GM12864 (cell line): ENCODE data around the gene ACER3.
"Not testable (repeated sequence)": the region's sequence is repeated elsewhere in the genome, so short reads cannot be mapped to it uniquely, and the experiment has no call there.

Source experiments
- DNase-seq: peaks from one replicate; pipeline ENCODE4 v3.0.0-alpha.2; 2011; ENCODE audit warnings: low read depth
- H3K4me3 ChIP-seq: 2 replicates; pipeline ENCODE4 v1.5.1; 2011; ENCODE audit warnings: mild to moderate bottlenecking, low read depth, low read length, control low read depth
- TF ChIP-seq, protein P1 (sequence below): IDR thresholded peaks from 2 replicates; pipeline ENCODE4 v1.5.1; 2011; ENCODE audit warnings: low read depth, mild to moderate bottlenecking, moderate library complexity, low read length, control low read depth, inconsistent platforms; ENCODE audit errors: missing control alignments

Gene ACER3

DNA sequence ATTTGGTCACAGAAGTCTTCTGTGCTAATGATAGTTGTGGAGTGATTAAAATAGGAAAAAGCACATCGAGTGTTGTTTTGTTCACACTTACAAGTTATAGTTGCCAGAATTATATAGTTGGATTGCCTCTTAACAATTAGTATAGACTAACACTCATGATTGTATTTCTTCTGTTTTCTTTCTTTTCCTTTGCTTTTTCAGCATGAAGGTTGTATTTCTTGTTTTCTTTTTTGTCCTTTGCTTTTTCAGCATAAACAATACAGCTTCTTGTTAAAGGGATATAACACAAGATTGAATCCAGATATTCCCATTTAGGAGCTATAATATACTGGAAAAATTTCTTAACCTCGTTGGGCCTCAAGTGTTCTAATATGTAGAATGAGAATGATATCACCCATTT lies 31.1 kb downstream of the ACER3 start:
- H3K4me3 ChIP-seq = no peak overlapping the region
- DNase-seq = no peak
- TF ChIP-seq, protein P1, sequence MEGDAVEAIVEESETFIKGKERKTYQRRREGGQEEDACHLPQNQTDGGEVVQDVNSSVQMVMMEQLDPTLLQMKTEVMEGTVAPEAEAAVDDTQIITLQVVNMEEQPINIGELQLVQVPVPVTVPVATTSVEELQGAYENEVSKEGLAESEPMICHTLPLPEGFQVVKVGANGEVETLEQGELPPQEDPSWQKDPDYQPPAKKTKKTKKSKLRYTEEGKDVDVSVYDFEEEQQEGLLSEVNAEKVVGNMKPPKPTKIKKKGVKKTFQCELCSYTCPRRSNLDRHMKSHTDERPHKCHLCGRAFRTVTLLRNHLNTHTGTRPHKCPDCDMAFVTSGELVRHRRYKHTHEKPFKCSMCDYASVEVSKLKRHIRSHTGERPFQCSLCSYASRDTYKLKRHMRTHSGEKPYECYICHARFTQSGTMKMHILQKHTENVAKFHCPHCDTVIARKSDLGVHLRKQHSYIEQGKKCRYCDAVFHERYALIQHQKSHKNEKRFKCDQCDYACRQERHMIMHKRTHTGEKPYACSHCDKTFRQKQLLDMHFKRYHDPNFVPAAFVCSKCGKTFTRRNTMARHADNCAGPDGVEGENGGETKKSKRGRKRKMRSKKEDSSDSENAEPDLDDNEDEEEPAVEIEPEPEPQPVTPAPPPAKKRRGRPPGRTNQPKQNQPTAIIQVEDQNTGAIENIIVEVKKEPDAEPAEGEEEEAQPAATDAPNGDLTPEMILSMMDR = no peak

DNA sequence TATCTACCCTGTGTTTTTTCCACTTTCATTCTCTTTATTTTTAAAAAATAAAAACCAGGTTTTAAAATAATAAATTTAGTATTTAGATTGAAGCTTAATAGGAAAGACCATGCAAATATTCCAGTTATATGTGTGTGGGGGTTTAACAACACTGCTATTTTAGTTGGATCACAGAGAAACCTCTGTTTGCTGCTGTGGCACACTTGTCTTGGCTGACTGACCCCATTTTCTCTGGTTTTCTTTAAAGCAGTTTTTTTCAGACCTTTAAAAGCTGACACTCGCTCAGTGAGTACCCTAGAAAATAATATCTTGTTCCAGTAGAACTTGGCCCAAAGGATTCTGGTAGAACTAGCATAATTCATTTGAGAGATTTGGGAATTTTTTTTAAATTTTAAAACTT lies 31.6 kb downstream of the ACER3 start:
- no peak for DNase-seq
- TF ChIP-seq, protein P1 = no peak
- no peak overlapping the region for H3K4me3 ChIP-seq

DNA sequence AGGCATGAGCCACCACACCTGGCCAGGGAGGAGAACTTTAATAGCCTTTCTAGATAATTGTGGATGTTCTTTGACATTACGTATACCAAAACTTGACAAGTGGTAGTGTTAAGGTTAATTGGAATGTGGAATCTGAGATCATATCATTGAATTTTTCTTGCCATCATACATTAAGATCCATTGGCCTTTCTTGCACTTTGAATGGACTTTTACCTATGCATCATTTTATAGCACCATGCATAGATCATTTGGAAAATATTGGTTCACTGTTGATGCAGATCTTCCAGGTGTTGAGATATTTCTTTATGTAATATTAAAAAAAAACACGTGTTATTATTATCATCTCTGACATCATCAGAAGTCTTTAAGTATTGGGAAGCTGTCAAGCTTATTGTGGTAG lies 36.5 kb downstream of the ACER3 start:
- TF ChIP-seq, protein P1 = no peak
- no peak for DNase-seq
- no peak overlapping the region for H3K4me3 ChIP-seq

DNA sequence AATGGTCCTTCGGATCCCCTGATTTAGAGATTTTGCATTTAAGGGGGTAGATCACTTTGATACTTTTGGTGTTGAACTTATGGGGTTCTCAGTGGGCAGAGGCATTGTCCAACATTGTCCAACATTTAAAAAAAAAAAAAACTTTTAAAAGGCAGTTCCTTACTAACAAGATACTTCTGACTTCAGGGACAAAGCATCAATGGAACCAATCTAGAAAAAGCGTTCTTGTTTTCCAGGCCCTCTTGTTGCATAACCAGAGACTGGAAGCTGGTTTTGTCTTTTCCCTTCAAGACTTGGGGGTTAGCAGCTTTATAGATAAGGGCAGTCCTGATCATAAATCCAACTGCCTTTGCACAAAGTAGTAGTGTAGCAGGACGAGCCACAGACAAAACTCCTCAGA lies 40.4 kb downstream of the ACER3 start:
- no peak for DNase-seq
- TF ChIP-seq, protein P1 = no peak
- no peak overlapping the region for H3K4me3 ChIP-seq

DNA sequence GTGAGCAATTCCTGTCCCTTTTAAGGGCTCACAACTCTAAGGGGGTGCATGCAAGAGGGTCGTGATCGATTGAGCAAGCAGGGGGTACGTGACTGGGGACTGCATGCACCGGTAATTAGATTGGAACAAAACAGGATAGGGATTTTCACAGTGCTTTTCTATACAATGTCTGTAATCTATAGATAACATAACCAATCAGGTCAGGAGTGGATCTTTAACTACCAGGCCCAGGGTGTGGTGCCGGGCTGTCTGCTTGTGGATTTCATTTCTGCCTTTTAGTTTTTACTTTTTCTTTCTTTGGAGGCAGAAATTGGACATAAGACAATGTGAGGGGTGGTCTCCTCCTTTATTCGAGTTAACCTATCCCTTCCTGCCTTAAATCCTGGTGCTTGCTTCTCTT lies 40.9 kb downstream of the ACER3 start:
- DNase-seq = not testable (repeated sequence)

DNA sequence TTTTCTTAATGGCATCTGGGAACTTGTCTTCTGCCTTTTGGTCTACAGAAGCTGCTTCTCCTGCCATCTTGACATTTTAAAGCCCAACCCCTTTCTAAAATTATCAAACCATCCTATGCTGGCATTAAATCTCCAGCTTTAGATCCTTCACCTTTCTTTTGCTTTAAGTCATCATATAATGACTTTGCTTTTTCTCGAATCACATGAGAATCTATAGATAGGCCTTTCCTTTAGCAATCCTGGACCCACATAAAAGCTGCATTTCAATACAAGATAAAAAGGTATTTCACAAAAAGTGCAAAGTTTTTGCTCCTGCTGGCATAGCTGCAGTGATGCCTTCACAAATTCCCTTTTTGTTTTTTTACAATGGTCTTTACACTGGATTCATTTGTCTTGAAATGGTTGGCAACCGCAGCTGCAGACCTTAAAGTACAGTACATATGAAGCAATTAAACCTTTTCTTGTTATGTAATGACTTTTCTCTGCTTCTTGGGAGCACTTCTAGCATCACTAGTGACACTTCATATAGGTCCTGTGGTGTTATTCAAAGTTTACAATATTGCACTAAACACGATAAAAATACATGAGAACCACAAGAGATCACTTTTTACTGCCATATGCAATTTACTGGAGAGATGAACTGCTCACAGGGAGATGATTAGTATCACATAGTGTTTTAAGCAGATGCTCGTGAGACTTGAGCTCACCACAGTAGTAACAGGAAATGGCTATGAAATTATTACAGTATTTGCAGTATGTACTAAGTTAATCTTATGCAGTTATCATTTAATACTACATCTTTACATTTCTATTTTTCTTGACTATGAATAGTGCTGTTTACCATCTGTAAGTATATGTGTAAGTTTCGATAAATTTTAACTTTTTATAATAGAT lies 41.6 kb downstream of the ACER3 start:
- TF ChIP-seq, protein P1 = no peak

More for the DNA sequence above, 40.9 kb downstream of the ACER3 start:
- not testable (repeated sequence) for H3K4me3 ChIP-seq

DNA sequence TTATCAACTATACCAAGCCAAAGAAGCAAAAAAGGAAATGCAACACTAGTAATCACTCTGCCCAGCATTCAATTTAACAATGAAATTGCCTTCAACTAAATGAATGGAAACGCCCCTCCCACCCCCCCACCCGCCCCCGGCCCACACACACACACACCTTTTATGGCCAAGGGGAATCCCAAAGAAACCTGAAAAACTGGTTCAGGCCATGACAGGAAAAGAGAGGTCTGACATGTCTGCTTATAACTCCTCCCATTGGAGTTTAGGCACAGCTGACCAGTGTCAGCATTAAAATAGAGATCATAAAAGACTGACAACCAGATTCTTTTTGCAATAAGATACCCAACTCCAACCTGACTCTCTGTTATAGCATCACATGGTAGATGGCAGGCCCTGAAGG lies 42.6 kb downstream of the ACER3 start:
- TF ChIP-seq, protein P1 = no peak
- no peak overlapping the region for H3K4me3 ChIP-seq
- no peak for DNase-seq

More for the DNA sequence above, 41.6 kb downstream of the ACER3 start:
- no peak for DNase-seq
- no peak overlapping the region for H3K4me3 ChIP-seq
